GM12864 (cell line): ENCODE data around the gene B3GNT9.

Experiments
- DNase-seq: peaks from one replicate; pipeline ENCODE4 v3.0.0-alpha.2; 2011; ENCODE audit warnings: low read depth
- H3K4me3 ChIP-seq: 2 replicates; pipeline ENCODE4 v1.5.1; 2011; ENCODE audit warnings: mild to moderate bottlenecking, low read depth, low read length, control low read depth
- TF ChIP-seq, protein P1 (sequence below): IDR thresholded peaks from 2 replicates; pipeline ENCODE4 v1.5.1; 2011; ENCODE audit warnings: low read depth, mild to moderate bottlenecking, moderate library complexity, low read length, control low read depth, inconsistent platforms; ENCODE audit errors: missing control alignments

Gene B3GNT9

GRCh38 chr16:67163999-67164558, 13.3 kb upstream of the B3GNT9 start:
- peak overlapping the region; percentile 42; the same call in 1 of the 2 replicates for H3K4me3 ChIP-seq
- TF ChIP-seq, protein P1, sequence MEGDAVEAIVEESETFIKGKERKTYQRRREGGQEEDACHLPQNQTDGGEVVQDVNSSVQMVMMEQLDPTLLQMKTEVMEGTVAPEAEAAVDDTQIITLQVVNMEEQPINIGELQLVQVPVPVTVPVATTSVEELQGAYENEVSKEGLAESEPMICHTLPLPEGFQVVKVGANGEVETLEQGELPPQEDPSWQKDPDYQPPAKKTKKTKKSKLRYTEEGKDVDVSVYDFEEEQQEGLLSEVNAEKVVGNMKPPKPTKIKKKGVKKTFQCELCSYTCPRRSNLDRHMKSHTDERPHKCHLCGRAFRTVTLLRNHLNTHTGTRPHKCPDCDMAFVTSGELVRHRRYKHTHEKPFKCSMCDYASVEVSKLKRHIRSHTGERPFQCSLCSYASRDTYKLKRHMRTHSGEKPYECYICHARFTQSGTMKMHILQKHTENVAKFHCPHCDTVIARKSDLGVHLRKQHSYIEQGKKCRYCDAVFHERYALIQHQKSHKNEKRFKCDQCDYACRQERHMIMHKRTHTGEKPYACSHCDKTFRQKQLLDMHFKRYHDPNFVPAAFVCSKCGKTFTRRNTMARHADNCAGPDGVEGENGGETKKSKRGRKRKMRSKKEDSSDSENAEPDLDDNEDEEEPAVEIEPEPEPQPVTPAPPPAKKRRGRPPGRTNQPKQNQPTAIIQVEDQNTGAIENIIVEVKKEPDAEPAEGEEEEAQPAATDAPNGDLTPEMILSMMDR: no peak
- DNase-seq: no peak

DNA sequence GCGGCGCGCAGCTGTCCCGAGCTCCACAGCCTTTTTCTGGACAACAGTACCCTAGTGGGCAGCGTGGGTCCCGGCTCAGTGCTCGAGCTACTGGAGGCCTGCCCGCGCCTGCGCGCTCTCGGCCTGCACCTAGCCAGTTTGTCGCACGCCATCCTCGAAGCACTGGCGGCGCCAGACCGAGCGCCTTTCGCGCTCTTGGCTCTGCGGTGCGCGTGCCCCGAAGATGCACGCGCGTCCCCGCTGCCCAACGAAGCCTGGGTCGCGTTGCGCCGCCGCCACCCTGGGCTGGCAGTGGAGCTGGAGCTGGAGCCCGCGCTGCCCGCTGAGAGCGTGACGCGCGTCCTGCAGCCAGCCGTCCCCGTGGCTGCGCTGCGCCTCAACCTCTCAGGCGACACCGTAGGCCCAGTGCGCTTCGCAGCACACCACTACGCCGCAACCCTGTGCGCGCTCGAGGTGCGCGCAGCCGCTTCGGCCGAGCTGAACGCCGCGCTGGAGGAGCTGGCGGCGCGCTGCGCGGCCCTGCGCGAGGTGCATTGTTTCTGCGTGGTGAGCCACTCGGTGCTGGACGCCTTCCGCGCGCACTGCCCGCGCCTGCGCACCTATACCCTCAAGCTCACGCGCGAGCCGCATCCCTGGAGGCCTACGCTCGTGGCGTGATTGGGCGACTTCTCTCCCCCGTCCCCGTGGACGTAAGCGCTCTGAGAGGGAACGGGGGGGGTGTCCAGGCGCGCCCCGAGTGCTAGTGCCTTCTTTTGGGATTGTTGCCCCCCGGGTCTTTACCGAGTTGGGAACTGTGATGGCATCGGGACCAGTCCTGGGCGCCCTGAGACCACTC, 12.6 kb upstream of the B3GNT9 start:
- peak overlapping the region; percentile 42 for H3K4me3 ChIP-seq
- DNase-seq: no peak
- TF ChIP-seq, protein P1: no peak

DNA sequence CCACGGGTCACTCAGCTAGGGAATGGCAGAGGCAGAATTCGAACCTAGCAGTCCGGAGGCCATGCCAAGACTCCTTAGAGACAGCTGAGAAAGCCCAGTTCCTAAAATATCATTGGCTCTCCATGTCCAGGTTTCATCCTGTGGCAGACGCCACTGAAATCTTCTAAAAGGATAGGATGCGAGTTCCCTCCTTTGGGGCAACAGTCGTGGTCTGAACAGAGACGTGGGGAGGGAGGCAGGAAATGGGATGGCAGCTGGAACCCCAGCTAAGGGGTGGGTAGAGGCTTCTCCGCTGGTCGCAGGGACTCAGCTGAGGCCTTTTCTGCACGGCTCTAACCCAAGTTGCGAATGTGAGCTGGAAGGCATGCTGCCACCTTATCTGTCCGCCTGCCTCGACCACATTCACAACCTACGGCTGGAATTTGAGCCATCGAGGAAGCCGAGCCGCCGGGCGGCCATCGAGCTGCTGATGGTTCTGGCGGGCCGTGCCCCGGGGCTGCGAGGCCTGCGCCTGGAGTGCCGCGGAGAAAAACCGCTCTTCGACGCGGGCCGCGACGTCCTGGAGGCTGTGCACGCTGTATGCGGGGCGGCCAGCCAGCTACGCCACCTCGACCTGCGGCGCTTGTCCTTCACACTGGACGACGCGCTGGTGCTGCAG, 11.8 kb upstream of the B3GNT9 start:
- TF ChIP-seq, protein P1: no peak
- no peak overlapping the region; the same call in 1 of the 2 replicates for H3K4me3 ChIP-seq
- DNase-seq: no peak

- TF ChIP-seq, protein P1: no peak
- no peak for DNase-seq
- no peak overlapping the region; the same call in 1 of the 2 replicates for H3K4me3 ChIP-seq
Measured at GRCh38 chr16:67161595-67162058, 10.8 kb upstream of the B3GNT9 start.

DNA sequence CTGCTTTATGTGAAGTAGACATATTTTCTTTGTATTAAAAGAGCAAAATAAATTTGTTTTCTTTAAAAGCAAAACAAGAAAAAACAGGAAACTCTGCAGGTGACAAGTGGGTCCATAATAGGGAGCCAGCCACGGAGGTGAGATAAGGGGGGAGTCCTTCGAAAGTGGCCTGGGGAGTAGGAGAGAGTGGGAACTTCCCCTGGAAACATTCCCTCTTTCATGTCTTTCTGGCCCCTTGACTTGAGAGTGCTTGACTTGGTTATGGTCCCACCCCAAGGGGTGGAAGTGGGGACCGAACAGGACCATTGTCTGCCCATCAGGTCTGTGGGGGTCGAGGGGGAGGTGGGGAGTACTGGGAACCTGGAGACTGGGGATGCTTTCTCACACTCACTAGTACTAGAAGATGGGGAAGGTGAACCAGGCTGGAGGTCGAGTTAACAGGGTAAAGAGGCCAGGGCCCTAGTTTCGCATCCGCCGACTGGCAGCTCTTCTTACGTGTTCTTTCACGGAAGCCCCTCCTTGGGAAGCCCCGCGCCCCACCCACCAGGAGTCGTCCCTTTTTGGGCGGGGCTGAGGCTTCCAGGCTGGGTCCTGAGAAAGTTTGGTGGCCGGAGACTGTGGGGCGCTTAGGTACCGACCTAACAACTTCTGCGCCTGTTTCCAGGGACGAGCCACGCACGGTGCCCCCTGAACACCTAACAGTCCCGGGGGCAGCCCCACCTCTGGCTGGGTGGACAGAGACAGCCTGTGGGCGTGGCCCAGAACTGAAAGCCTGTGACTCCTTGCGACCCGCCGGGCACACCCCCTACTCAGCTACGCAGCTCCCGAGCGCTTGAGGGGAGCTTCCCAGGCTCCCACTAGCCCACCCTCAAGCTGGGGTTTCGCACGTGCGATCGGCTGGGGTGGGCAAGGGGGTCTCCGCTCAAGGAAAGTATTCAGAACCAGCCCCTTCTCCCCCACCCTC, 8.1 kb upstream of the B3GNT9 start:
- DNase-seq: peak; percentile 78
- H3K4me3 ChIP-seq: peak overlapping the region; percentile 94
- TF ChIP-seq, protein P1: no peak
